Ishikawa (cell line): Measurements from ENCODE around the gene AOC1.

ENCODE experiments used
- CEBPB ChIP-seq: IDR thresholded peaks from 2 replicates; pipeline ENCODE4 v1.6.1; 2012
- CREB1 ChIP-seq: IDR thresholded peaks from 2 replicates; pipeline ENCODE4 v1.6.1; 2012; ENCODE audit warnings: low read depth
- EGR1 ChIP-seq: IDR thresholded peaks from 2 replicates; pipeline ENCODE4 v1.6.1; 2012
- EP300 ChIP-seq: IDR thresholded peaks from 2 replicates; pipeline ENCODE4 v1.6.1; 2012; ENCODE audit warnings: borderline replicate concordance
- FOXM1 ChIP-seq: IDR thresholded peaks from 2 replicates; pipeline ENCODE4 v1.6.1; 2012; ENCODE audit warnings: low read depth, borderline replicate concordance
- NFIC ChIP-seq: IDR thresholded peaks from 2 replicates; pipeline ENCODE4 v1.6.1; 2012
- RAD21 ChIP-seq: IDR thresholded peaks from 2 replicates; pipeline ENCODE4 v1.6.1; 2012; ENCODE audit warnings: low read depth
- TAF1 ChIP-seq: IDR thresholded peaks from 2 replicates; pipeline ENCODE4 v1.6.1; 2012; ENCODE audit warnings: low read depth, mild to moderate bottlenecking
- TCF12 ChIP-seq: IDR thresholded peaks from 2 replicates; pipeline ENCODE4 v1.6.1; 2012; ENCODE audit warnings: low read depth
- TEAD4 ChIP-seq: IDR thresholded peaks from 2 replicates; pipeline ENCODE4 v1.6.1; 2012
- YY1 ChIP-seq: IDR thresholded peaks from 2 replicates; pipeline ENCODE4 v1.6.1; 2012; ENCODE audit warnings: low read depth
- ZBTB7A ChIP-seq: IDR thresholded peaks from 2 replicates; pipeline ENCODE4 v1.6.1; 2012; ENCODE audit warnings: low read depth
- TF ChIP-seq, protein P1 (sequence below): IDR thresholded peaks from 2 replicates; pipeline ENCODE4 v1.6.1; 2012
- TF ChIP-seq, protein P2 (sequence below): IDR thresholded peaks from 2 replicates; pipeline ENCODE4 v1.6.1; 2012
- TF ChIP-seq, protein P3 (sequence below): IDR thresholded peaks from 2 replicates; pipeline ENCODE4 v1.6.1; 2012; ENCODE audit warnings: low read depth, mild to moderate bottlenecking

AOC1 gene

DNA sequence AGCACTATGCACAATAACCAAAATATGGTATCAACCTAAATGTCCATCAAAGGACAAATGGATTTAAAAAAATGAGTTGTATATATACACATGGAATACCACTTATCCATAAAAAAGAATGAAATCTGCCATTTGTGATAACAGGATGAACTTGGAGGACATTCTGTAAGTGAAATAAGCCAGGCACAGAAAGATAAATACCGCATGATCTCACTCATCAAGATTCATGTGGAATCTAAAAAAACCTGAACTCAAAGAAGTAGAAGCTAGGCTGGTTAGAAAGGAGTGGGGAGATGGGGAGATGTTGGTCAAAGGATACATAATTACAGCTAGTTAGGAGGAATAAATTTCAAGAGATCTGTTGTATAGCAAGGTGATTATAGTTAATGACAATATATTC is 17.3 kb upstream of the AOC1 start:
- TF ChIP-seq ZBTB7A: no peak
- TF ChIP-seq, protein P1, sequence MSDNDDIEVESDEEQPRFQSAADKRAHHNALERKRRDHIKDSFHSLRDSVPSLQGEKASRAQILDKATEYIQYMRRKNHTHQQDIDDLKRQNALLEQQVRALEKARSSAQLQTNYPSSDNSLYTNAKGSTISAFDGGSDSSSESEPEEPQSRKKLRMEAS: no peak
- no peak for TF ChIP-seq YY1
- TF ChIP-seq FOXM1: no peak
- TF ChIP-seq EP300: no peak
- TF ChIP-seq TEAD4: no peak
- TF ChIP-seq TAF1: no peak

DNA sequence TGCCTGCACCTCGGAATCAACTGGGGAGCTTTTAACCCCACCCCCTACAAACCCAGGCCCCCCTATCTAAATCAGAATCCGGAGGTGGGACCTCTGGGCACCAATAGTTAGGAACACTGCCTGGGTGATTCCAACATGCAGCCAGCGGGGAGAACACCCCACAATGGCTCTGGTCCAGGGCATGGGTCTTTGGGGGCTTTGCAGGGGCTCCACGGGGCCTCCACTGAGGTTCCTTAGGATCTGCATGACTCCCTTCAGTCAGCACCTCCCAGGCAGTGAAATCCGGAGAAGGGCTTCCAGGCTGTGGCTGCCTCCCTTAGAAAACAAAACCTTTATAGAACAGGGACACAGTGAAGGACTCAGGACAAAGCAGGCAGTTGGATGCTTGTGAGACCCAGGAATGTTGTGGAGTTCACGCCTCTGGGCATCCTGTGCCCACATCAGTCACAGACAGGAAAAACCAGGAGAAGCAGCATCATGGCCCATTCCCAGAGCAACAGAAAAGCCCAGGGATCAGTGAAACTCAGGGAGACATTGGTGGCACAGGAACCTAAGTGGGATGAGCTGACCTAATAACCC is 16.5 kb upstream of the AOC1 start:
- TF ChIP-seq RAD21 (no peak), TEAD4 (no peak), CEBPB (no peak), ZBTB7A (no peak)
- TF ChIP-seq, protein P2, sequence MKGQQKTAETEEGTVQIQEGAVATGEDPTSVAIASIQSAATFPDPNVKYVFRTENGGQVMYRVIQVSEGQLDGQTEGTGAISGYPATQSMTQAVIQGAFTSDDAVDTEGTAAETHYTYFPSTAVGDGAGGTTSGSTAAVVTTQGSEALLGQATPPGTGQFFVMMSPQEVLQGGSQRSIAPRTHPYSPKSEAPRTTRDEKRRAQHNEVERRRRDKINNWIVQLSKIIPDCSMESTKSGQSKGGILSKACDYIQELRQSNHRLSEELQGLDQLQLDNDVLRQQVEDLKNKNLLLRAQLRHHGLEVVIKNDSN: no peak

DNA sequence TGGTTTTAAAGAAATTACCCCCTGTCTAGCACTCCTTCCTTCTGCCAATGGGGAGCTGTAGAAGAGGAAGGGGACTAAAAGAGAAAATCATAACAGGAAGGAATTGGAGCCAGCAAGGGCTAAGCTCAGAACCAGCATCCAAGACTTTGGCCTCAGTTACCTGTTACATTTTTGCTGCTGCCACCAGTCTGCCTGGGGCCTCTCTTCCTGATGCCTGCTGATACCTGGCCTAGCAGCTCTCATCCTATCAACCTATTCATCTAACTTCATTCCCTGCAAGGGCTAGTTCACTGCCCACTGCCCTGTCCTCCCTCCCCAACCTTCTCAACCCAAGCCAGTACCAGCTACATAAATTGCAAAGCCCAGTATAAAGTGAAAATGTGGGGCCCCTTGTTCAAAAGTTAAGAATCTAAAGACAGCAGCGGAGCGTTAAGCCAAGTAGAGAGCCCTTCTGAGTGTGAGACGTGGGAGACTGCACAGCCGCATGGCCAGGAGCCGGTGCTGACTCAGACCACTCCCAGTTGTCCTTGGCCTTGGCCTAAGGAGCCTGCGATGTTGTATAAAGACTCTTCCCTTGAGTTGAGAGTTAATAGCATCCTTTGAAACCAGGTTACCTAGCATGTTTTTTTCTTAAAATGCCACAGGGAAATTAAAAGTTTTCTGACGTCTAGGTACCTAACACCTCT is 13.2 kb upstream of the AOC1 start:
- no peak for TF ChIP-seq CREB1
- no peak for TF ChIP-seq EP300
- TF ChIP-seq NFIC: no peak
- no peak for TF ChIP-seq FOXM1
- no peak for TF ChIP-seq CEBPB

DNA sequence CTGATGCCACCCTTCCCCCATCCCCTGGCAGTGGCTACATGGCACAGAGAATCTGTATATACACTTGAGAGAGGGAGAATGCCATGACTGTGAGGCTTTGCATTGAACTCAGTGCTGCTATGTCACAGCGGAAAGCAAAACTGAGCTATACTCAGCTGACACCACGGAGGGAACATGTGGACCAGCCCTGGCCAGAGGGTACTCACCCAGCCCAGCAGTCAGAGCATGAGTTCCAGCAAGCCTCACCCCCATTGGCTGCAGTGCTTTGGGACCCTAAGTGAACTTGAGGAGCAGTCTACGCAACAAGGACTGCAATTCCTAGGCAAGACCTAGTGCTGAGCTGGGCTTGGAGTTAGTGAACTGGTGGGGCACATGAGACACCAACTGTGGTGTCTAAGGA is 10.3 kb upstream of the AOC1 start:
- TF ChIP-seq, protein P2: no peak
- no peak for TF ChIP-seq TEAD4
- no peak for TF ChIP-seq TCF12
- TF ChIP-seq NFIC: no peak
- TF ChIP-seq, protein P1: no peak
- TF ChIP-seq RAD21: no peak
- TF ChIP-seq FOXM1: no peak
- TF ChIP-seq, protein P3, sequence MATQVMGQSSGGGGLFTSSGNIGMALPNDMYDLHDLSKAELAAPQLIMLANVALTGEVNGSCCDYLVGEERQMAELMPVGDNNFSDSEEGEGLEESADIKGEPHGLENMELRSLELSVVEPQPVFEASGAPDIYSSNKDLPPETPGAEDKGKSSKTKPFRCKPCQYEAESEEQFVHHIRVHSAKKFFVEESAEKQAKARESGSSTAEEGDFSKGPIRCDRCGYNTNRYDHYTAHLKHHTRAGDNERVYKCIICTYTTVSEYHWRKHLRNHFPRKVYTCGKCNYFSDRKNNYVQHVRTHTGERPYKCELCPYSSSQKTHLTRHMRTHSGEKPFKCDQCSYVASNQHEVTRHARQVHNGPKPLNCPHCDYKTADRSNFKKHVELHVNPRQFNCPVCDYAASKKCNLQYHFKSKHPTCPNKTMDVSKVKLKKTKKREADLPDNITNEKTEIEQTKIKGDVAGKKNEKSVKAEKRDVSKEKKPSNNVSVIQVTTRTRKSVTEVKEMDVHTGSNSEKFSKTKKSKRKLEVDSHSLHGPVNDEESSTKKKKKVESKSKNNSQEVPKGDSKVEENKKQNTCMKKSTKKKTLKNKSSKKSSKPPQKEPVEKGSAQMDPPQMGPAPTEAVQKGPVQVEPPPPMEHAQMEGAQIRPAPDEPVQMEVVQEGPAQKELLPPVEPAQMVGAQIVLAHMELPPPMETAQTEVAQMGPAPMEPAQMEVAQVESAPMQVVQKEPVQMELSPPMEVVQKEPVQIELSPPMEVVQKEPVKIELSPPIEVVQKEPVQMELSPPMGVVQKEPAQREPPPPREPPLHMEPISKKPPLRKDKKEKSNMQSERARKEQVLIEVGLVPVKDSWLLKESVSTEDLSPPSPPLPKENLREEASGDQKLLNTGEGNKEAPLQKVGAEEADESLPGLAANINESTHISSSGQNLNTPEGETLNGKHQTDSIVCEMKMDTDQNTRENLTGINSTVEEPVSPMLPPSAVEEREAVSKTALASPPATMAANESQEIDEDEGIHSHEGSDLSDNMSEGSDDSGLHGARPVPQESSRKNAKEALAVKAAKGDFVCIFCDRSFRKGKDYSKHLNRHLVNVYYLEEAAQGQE: no peak
- no peak for TF ChIP-seq EGR1
- TF ChIP-seq CEBPB: no peak
- no peak for TF ChIP-seq YY1
- no peak for TF ChIP-seq ZBTB7A

DNA sequence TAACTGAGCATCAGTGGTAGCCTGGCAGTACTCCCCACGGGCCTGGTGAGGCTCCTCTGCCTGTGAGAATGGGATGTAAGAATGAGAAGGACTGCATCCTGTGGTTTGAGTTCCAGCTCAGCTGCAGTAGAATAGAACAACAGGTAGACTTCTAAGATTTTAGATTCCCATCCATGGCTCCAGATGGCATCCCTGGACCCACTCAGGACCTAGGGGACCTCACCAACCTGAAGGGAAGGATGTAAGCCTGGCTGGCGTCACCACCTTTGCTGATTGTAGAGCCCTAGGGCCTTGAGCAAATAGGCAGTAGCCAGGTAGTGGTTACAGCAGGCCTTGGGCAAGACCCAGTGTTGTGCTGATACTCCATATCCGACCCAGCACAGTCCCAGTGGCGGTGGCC is 9.6 kb upstream of the AOC1 start:
- TF ChIP-seq, protein P2: no peak

DNA sequence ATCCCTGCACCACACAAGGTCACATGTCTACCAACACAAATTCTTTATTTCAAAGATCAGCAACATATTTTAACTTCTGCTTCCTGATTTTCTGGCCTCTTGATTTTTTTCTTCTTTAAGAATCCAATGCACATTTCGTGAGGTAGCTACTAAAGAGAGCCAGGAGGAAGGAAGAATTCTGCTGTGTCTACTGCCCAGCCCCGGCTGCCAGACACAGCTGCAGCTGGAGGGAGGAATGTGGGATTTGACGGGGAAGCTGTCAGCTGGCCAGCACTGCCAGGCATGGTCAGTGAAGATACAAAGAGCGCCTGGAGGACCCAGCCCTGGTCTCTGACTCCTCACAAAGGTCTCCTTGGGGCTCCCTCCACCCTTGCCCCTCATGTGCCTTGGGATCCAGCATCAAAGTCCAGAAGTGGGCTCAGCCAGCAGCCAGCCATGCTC is 6.9 kb upstream of the AOC1 start:
- TF ChIP-seq TEAD4 (no peak), RAD21 (no peak), YY1 (no peak), FOXM1 (no peak), CREB1 (no peak), NFIC (no peak), EGR1 (no peak), ZBTB7A (no peak), EP300 (no peak), TCF12 (no peak), TAF1 (no peak), CEBPB (no peak)
- TF ChIP-seq, protein P1: no peak
- TF ChIP-seq, protein P3: no peak
- TF ChIP-seq, protein P2: no peak
